Peyer's patch (tissue), 4 donors: ENCODE data around the gene SPATA13. TPM values are rescaled to one million over a fixed set of nuclear protein-coding genes. Genes with fewer than 3 reads are reported as not detected.

Experiments used
- DNase-seq, 3 donors: peaks; one replicate each; pipeline ENCODE4 v3.0.0-alpha.2; 2017 to 2019
- H3K27ac ChIP-seq, 4 donors: fragments of 200-600 bp; sonication (generic); one replicate each; pipeline ENCODE4 v1.5.1; 2016 to 2019
- H3K27me3 ChIP-seq, 2 donors: fragments of 200-600 bp; sonication (generic); one replicate each; pipeline ENCODE4 v1.5.1; 2019
- H3K36me3 ChIP-seq, 3 donors: fragments of 200-600 bp; sonication (generic); one replicate each; pipeline ENCODE4 v1.5.1; 2016 to 2019
- H3K4me1 ChIP-seq, 4 donors: fragments of 200-600 bp; sonication (generic); one replicate each; pipeline ENCODE4 v1.5.1; 2016 to 2019
- H3K4me3 ChIP-seq, 4 donors: fragments of 200-600 bp; sonication (generic); 1 replicate in 3 of 4; 2 replicates in 1 of 4; pipeline ENCODE4 v1.5.1; 2016 to 2019; ENCODE audit warnings: mild to moderate bottlenecking in 1 of 4
- H3K9me3 ChIP-seq, 4 donors: fragments of 200-600 bp; sonication (generic); one replicate each; pipeline ENCODE4 v1.5.1; 2016 to 2019; ENCODE audit warnings: mild to moderate bottlenecking in 1 of 4
- POLR2A ChIP-seq, 2 donors: fragments of 450-650 bp; IDR thresholded peaks; one replicate each; pipeline ENCODE4 v1.5.1; 2017; ENCODE audit warnings: antibody characterized with exemption in 2 of 2, mild to moderate bottlenecking in 2 of 2, moderate library complexity in 2 of 2
- total RNA-seq, 4 donors: library from RNA; depleted of rRNA; stranded (reverse); fragments of >200 nt; gene quantifications; one replicate each; pipeline ENCODE4 v1.1.0, GENCODE V29; 2016
- TF ChIP-seq, protein P1 (sequence below), 6 experiments: fragments of 450-650 bp in 4 of 6; fragments of 200-600 bp in 2 of 6; sonication (generic) in 1 of 6; IDR thresholded peaks; one replicate each; pipeline ENCODE4 v1.5.1; 2017 to 2019; ENCODE audit warnings: antibody characterized with exemption in 6 of 6, mild to moderate bottlenecking in 3 of 6, moderate library complexity in 1 of 6

Gene SPATA13
- total RNA-seq, 4 donors from 2014 or later = 77.1 to 191 (median 141) TPM

DNA sequence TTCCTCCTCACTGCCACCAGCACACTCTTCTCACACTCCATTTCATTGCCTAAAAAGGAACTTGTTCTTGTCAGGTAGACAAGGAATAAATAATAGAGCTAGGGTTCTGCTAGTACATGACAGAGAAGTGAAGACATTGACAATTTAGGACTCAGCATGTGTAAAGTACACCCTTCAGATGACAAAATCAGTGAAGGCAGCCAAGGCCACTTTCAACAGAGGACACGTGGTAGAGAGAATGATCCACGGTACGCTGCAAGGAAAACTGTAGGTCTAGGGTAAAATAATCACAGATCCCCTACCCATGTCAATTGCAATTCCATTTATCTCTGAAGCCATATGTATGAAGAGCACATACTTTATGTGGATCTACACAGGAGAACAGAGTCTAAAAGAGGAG lies 7.2 kb upstream of the SPATA13 start:
- TF ChIP-seq, protein P1, sequence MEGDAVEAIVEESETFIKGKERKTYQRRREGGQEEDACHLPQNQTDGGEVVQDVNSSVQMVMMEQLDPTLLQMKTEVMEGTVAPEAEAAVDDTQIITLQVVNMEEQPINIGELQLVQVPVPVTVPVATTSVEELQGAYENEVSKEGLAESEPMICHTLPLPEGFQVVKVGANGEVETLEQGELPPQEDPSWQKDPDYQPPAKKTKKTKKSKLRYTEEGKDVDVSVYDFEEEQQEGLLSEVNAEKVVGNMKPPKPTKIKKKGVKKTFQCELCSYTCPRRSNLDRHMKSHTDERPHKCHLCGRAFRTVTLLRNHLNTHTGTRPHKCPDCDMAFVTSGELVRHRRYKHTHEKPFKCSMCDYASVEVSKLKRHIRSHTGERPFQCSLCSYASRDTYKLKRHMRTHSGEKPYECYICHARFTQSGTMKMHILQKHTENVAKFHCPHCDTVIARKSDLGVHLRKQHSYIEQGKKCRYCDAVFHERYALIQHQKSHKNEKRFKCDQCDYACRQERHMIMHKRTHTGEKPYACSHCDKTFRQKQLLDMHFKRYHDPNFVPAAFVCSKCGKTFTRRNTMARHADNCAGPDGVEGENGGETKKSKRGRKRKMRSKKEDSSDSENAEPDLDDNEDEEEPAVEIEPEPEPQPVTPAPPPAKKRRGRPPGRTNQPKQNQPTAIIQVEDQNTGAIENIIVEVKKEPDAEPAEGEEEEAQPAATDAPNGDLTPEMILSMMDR (IDR thresholded peaks at IDR 0.05) = no peak
- TF ChIP-seq POLR2A (IDR thresholded peaks at IDR 0.05) = no peak
- Histone ChIP-seq H3K4me1 (peaks cover 0 to 37% (median 2%) of the 10 kb centered on the region in 4 donors), H3K27me3 (no peaks in the 10 kb centered on the region), H3K27ac (no peak overlapping the region), H3K36me3 (no peaks in the 10 kb centered on the region), H3K9me3 (no peaks in the 10 kb centered on the region), H3K4me3 (no peak overlapping the region)
- DNase-seq = no peak

DNA sequence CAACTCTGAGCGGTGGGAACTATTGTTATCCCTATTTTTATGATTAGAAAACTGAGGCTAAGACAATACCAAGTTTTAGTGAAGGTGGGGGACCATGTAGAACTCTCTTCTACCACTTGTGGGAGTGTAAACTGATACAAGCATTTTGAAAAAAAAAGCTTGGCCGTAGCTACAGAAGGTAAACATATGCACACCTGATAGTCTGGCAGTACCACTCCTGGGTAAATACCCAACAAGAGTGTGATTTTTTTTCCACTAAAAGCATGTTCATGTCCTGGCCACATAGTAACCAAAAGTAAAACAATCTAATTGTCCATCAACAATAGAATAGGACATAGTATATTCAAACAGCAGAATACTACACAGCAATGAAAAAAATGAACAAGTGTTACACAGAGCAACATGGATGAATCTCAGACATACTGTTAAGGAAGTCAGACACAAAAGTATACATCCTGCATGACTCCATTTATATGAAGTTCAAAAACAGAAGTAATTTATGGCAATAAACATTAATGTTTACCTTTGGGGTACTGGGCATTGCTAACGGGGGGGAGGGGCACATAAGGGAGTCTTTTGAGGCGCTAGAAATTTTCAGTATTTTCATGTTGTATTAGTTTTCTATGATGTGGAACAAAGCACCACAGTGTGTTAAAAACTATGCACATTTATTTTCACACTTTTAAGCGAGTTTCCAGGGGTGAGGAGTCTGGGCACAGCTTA lies 6.4 kb upstream of the SPATA13 start:
- Histone ChIP-seq H3K9me3 (no peaks in the 10 kb centered on the region), H3K4me1 (peaks cover 0 to 29% (median 2%) of the 10 kb centered on the region in 4 donors), H3K4me3 (no peak overlapping the region), H3K27ac (peak overlapping the region in 1 of 4 donors; percentile 26), H3K36me3 (no peaks in the 10 kb centered on the region), H3K27me3 (no peaks in the 10 kb centered on the region)
- DNase-seq = no peak
- no peak for TF ChIP-seq POLR2A (IDR thresholded peaks at IDR 0.05)
- TF ChIP-seq, protein P1 (IDR thresholded peaks at IDR 0.05) = no peak

DNA sequence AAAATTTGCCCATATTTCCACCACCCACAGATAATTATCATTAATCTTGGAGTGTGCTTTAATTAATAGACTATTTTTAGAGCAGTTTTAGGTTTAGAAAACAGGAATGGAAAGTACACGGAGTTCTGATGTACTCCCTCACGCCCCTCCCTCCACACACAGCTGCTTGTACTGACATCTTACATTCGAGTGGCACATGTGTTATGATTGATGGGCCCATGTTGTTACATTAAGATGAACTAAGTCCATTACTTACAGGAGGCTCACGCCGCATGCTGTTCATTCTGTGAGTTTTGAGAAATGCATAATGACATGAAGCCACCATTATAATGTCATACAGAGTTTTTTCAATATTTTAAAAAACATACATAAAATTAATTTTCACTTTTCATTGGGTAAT lies 1.2 kb upstream of the SPATA13 start:
- Histone ChIP-seq H3K36me3 (no peaks in the 10 kb centered on the region), H3K27me3 (no peaks in the 10 kb centered on the region), H3K4me1 (peaks cover 0 to 26% (median 5%) of the 10 kb centered on the region in 4 donors), H3K27ac (no peak overlapping the region), H3K4me3 (no peak overlapping the region), H3K9me3 (no peaks in the 10 kb centered on the region)
- DNase-seq = no peak
- TF ChIP-seq, protein P1 (IDR thresholded peaks at IDR 0.05) = no peak
- no peak for TF ChIP-seq POLR2A (IDR thresholded peaks at IDR 0.05)

DNA sequence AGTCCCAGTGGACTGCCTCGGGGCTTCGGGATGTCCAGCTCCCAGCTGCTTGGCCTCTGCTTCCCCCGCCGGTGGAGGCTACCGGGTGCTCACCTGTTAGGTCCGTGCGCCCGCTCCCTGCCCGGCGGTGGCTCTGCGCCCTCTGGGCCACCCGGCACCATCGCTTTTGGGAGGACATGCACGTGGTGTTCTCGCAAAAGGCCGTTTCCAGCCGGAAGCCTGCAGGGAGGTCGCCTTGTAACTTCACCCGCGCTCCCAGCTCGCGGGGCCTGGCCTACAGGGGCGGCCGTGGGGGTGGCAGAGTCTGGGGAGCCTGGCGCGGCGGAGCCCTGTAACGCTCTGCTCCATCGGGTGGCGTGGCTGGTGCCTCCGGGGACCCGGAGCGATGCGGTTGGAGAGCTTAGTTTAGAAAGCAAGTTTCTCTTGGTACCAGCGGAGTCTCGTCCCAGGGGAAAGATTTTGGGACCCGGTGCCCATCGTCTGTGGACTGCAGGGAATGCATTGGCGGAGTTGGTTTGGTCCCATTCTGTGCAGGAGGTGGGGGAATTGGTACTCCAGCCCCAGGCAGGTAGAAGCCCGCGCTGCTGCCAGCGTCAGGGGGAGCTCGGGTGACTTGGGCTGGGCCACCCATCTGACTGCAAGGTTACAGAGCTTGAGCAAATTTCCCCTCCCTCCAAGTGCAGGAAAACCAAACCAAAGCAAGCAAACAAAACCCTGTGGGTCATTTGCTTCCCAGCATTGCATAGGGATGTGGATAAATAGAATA lies 673 bp downstream of the SPATA13 start:
- DNase-seq = peak in 2 of 3 donors; percentile 18 to 62

DNA sequence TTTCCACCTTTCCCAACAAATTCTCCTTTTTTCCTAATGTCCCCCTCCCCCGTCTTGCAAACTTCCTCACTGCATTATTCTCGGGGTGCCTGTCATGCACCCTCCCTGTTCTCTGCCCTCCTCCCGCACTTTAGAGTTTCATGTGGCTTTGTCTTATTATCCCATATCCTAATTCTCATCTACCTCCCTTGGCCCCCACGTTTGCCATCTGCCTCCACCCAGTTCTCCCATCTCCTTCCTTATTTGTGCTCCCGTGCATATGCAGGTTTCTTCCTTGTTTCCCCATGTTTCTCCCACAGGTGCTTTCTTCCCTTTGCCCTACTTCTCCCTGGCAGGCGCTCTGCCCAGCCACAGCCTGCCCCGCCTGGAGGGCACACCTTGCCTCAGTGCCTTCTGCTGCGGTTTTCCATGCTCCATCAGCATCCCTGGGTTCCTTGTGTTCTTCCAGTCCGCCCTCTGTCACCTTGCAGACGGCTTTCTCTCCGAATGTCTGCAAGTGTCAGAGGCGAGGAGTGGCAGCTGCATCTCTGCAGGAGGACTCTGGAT lies 1.5 kb downstream of the SPATA13 start:
- peak in 2 of 3 donors; percentile 61 to 73 for DNase-seq
- Histone ChIP-seq H3K27ac (peak overlapping the region in 3 of 4 donors; percentile 77 to 86 (median 84)), H3K36me3 (peaks cover 0 to 13% (median 0%) of the 10 kb centered on the region in 3 donors), H3K4me3 (peak overlapping the region in 3 of 4 donors; percentile 73 to 94 (median 75)), H3K9me3 (no peaks in the 10 kb centered on the region), H3K27me3 (no peaks in the 10 kb centered on the region), H3K4me1 (peaks cover 0 to 21% (median 5%) of the 10 kb centered on the region in 4 donors)
- TF ChIP-seq, protein P1 (IDR thresholded peaks at IDR 0.05) = peak in 2 of 6 experiments; percentile 16 to 26
- TF ChIP-seq POLR2A (IDR thresholded peaks at IDR 0.05) = peak in 1 of 2 donors; percentile 24

More for the DNA sequence above, 673 bp downstream of the SPATA13 start:
- Histone ChIP-seq H3K36me3 (peaks cover 0 to 10% (median 0%) of the 10 kb centered on the region in 3 donors), H3K4me1 (peaks cover 0 to 21% (median 5%) of the 10 kb centered on the region in 4 donors), H3K4me3 (peak overlapping the region; percentile 73 to 96 (median 84)), H3K27me3 (no peaks in the 10 kb centered on the region), H3K9me3 (no peaks in the 10 kb centered on the region), H3K27ac (peak overlapping the region; percentile 67 to 86 (median 80))
- TF ChIP-seq POLR2A (IDR thresholded peaks at IDR 0.05) = no peak
- TF ChIP-seq, protein P1 (IDR thresholded peaks at IDR 0.05) = no peak
